HG02970 (cell line): ENCODE results near the gene CDCP1.

Experiments
- ATAC-seq: cut with Tn5 transposase; IDR thresholded peaks from one replicate; pipeline ENCODE4 v1.9.1; 2021; ENCODE audit warnings: mild to moderate bottlenecking, moderate library complexity, moderate number of reproducible peaks; ENCODE audit not compliant: unreplicated experiment, low FRiP score

CDCP1 gene

GRCh38 chr3:45140141-45140769, 5.9 kb downstream of the CDCP1 start:
- ATAC-seq, result no peak

DNA sequence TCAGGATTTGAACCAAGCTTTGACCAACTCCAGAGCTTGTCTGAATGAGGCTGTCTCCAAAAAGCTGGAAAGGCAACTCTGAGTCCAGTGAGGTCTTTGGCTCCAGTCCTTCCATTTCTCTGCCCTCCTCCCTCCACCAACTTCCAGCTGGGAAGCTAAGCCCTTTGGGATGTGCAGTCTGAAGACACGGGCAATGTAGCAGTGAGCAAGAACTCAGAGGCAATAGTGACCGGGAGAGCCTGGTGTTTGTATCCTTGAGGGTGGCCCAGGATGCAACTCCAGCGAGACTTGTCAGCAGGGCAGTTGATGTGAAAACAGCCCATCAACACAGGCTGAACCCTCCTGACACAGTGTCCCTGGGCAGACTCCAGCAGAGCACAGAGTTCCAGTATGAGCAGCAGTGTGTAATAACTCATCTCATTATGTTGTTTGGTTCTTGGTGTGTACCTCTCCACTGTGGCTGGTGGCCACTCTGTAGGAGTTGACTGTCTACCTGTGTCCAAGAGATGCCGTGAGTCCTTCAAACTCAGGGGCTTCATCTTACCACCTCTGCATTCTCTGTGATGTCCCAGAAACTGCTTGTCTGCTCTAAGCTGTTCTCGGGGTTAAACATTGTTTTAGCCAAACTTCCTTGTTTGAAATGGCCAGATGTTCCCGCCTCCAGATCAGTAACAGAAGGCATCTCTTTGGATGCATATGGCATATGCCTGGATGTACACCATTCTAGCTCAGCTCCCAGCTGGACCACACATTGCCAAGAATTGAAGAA, 6.6 kb downstream of the CDCP1 start:
- ATAC-seq, result no peak

DNA sequence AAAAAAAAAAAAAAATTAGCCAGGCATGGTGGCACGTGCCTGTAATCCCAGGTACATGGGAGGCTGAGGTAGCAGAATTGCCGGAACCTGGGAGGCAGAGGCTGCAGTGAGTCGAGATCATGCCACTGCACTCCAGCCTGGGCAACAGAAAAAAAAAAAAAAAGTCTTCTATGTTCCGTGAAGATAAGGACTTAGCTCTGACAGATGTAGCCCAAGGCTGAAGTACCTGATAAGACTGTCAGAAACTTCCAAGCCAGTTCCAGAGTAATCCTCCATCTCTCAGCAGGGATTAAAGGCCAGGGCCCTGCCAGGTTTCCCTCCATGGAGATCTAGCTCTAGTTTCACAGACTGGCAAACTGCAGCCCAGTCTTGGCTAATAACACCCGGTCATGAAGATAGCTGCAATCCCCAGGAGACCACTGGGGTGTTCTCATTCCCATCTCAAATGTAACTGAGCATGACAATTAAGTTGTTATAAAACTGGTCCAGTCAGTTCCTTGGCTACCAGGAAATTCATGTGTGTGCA, 8.5 kb downstream of the CDCP1 start:
- ATAC-seq, result no peak

DNA sequence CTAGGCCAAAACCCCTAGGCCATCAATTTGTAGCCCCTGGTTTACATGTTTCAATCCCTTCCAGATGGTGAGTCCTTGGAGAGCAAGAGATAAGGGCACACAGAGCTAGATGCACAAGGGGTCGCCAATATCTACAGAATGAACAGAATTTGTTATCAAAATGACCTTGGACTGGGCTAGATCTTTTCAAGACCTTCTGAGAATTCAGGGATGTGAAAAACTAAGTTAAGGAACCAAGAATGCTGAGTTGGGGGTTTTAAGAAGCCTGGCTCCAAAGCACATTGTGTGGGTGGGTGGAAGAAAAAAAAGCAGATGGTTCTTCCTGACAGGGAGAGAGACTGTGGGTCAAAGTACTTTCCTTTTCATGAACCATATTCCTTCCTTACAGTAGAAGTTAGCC, 10.2 kb downstream of the CDCP1 start:
- no peak for ATAC-seq

GRCh38 chr3:45134758-45135521, 11.2 kb downstream of the CDCP1 start:
- no peak for ATAC-seq

DNA sequence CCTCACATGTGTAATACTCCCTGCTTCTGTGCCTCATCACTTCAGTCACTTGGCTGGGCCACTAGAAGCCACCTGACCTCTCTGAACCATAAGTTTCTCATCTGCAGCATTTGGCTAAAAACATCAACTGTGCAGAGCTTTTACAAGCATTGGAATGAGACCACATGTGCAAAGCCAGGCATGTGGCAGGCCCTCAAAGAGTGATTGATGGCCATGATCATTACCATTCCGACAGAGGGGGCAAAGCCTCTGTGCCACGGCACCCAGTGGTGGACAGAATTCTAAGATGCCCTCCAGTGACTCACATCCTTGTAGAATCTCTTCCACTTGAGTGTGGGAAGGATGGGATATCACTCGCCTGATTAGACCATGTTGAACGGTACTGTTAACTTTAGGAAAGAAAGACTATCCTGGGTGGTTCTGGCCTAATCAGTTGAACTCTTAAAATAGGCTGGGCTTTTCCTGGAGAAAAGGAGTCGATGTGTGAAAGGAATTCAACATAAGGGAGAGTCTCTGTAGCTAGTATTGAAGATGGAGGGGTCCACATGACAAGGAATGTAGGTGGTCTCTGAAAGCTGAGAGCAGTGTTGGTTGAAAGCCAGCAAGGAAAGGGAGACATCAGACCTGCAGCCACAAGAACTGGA, 13.5 kb downstream of the CDCP1 start:
- ATAC-seq, result no peak

DNA sequence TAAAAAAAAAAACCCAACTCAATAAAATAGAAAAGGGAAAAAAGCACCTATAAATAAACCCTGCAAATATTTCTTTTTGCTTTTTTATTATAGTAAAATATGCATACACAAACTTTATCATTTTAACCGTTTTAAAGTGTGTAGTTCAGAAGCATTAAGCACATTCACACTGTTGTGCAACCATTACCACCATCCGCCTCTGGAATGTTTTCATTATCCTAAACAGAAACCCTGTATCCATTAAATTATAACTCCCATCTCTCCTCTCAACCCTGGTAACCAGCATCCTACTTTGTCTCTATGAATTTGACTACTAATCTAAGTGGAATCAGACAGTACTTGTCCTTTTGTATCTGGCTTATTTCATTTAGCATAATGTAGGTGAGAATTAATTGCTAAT, 15.0 kb downstream of the CDCP1 start:
- ATAC-seq, result no peak

DNA sequence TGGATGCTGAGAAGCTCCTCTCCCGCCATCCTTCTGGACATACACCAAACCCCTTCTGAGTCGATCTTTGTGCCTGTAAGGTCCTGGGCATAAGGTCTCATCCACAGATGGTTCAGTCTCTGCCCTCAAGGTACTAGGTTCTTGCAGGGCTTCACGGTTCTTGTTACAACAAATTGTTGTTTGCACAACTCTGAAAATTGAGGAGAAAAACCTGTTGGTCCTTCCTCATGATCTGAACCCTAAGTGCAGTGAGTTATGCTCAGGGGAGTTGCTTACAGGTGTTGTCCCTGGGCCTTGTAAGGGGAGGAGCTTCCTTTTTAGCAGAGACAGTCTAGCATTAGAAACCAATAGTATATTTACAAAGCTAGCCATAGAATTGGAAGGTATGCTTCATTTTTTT, 15.7 kb downstream of the CDCP1 start:
- ATAC-seq, result no peak

DNA sequence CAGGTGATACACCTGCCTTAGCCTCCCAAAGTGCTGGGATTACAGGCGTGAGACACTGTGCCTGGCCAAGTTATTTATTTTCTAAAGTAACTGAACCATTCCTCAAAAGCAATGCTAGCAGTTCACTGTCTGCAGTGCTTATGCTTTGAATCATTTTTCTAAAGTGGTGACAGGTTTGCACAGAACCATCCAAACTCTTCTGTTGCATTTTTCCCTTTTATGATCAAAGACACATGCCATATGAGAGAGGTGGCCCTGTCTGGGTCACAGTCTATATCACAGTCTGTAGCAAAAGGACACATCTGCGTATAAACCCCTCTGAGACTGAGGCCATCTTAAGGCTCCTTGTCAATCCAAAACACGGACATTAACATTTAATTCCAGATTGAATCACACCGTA, 17.2 kb downstream of the CDCP1 start:
- ATAC-seq, result no peak

- ATAC-seq, result no peak
These were observed 18.9 kb downstream of the CDCP1 start for GRCh38 chr3:45127130-45127822.

GRCh38 chr3:45126730-45127129, 19.4 kb downstream of the CDCP1 start:
- ATAC-seq, result no peak

- no peak for ATAC-seq
These were observed 20.6 kb downstream of the CDCP1 start for GRCh38 chr3:45125550-45126026.

DNA sequence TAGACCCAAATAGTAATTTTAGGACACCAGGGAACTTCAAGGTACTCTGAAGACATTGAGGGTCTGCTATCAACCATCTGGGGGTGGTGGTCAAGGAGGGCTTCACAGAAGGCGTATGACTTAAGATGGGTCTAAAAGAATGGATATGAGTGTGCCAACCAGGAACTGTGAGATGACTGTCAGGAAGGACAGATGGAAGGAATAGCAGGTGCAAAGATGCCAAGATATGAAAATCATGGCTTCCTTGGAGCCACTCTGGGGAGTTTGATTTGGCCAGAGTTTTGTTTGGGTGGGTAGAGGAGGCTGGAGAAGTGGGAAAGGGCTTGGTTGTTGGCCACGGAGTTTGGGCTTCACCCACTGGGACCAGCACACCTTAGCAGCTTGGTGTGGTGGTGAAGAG, 21.2 kb downstream of the CDCP1 start:
- no peak for ATAC-seq

DNA sequence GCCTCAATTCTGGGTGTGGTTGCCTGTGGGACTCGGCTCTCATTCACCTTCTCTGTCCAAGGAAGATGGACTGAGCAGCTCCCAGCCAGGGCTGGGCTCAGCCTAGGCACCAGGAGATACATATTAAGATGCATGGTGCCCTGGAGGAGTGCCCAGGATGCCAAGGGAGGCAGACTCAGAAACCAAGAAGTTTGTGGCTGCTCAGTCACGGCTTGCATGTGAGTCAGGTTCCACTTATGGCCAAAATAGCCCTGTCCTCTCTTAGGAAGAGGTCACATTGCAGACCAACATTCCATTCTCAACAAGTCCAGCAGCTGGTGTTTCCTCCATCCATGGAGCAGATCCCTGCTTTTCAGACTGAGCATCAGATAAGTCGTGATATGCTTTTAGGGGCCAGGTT, 21.8 kb downstream of the CDCP1 start:
- ATAC-seq, result no peak

DNA sequence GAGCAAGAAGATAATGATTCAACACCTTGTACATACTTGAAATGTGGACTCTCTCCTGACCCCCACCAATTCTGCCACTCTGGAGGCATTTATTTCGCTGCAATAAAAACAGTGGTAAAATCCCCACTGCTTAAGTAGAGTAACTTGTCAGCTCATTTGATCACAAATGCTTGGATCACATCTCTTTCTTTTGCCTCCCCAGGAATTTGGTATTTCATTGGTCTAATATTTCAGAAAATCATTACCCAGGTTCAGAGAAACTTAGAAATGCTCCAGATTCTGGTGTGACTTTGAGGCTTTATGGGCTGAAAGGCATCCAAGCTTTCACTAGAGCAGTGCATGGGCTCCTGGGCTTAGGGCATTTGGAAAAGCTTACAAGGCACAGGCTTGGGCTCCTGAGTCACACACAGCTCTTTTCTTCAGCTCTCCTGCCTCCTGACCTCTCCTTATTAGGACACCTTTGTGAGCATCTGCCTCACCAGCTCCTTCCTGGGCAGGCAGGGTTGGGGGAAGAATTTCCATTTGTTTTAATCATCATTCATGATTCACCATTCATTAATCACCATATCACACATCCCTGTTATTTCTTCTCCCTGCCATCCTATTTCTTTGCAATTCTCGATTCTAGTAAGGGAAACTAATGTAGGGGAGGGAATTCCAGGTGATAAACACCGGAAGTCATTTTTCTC, 22.5 kb downstream of the CDCP1 start:
- no peak for ATAC-seq

GRCh38 chr3:45123030-45123429, 23.1 kb downstream of the CDCP1 start:
- ATAC-seq, result no peak

DNA sequence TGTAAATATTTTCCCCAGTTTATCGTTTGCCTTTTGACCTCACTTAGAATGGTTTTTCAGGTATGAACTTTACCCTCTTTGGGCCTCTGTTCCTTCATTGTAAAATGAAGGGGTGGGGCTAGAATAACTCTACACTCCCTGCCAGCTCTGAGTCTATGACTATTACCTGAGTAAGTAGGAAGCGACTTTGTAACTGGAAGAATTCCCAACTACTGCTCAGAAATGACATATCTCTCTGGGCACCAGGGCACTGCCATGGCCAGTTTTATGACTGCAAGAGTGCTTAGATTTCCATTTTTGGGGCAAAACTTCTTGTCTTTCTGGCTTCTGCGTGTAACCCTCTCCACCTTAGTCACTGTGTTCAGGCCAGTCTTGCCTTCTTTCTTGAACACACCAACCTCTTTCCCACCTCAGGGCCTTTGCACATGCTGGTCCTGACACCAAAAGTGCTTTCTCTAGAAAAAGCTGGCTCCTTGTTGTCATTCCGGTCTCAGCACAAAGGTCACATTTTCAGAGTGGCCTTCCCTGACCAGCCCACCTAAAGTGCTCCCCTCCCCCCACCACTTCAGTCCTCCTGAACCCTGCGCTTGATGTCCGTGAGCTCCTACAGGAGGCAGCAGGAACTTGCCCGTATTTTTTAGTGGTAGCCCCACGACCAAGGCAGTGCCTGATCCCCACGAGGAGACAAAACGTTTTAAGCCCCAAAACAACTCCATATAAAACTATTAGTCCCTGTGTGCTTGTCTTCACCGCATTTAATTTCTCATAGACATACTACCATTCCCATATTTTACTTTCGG, 25.6 kb downstream of the CDCP1 start:
- no peak for ATAC-seq

DNA sequence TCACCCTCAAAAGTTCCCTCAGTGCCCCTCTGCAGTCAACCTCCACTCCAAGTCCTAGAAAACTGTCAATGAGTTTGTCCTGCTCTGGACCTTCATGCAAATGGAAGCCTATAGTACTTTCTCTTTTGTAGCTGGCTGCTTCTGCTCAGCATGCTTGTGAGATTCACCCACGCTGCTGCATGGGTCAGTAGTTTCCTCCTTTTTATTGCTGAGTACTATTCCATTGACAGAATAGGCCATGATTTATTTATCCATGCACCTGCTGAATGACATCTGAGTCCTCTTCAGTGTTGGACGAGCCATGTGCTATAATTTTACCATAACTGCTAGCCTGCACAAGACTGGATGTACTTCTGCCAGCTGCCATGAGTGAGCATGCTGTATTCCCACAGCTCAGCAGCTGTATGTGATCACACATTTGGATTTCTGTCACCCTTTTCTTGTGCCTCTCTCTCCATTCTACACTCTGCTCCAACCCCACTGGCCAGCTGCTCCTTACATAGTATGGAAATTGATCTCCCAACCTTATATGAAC, 26.3 kb downstream of the CDCP1 start:
- no peak for ATAC-seq
